IMR-90 (cell line): Measurements from ENCODE around the gene CNGA1. TPM values are rescaled to one million over a fixed set of nuclear protein-coding genes. Genes with fewer than 3 reads are reported as not detected.

ENCODE experiments used
- ATAC-seq: fragments of 200-7000 bp; cut with Tn5 transposase; 2 replicates; pipeline ENCODE4 v1.9.1; 2020; ENCODE audit warnings: low read depth, mild to moderate bottlenecking, moderate library complexity
- BruUV-seq: library from RNA; stranded (reverse); fragments of 400-500 nt; replicated peaks from 2 replicates; lab custom pipeline; 2021; lab: Mats Ljungman, UMichigan
- CTCF ChIA-PET: fragments of 300-600 bp; formaldehyde crosslinking; extraction: SDS; loops from one replicate; lab custom pipeline; 2021; ENCODE audit warnings: antibody characterized with exemption; lab: Yijun Ruan, JAX
- POLR2A ChIA-PET: fragments of 300-600 bp; sonication (Branson Sonifier 250); formaldehyde crosslinking; loops from one replicate; lab custom pipeline; 2022; ENCODE audit warnings: antibody characterized with exemption; ENCODE audit not compliant: unreplicated experiment; lab: Charles Lee
- DNase-seq: peaks from one replicate; pipeline ENCODE4 v3.0.0; 2013
- H2AFZ ChIP-seq: replicated peaks from 2 replicates; pipeline ENCODE3; 2013; ENCODE audit warnings: low read length, mild to moderate bottlenecking; ENCODE audit not compliant: poor library complexity
- H2AK5ac ChIP-seq: 2 replicates; pipeline ENCODE4 v1.6.1; 2013; ENCODE audit warnings: low read depth, low read length, inconsistent platforms
- H2AK9ac ChIP-seq: replicated peaks from 2 replicates; pipeline ENCODE3; 2013; ENCODE audit warnings: mild to moderate bottlenecking, low read depth, low read length, moderate library complexity; ENCODE audit not compliant: poor library complexity
- H2BK120ac ChIP-seq: 2 replicates; pipeline ENCODE4 v1.6.1; 2013; ENCODE audit warnings: low read depth, low read length, inconsistent platforms
- H2BK15ac ChIP-seq: 3 replicates; pipeline ENCODE4 v1.6.1; 2013; ENCODE audit warnings: low read depth, low read length, inconsistent platforms
- H2BK20ac ChIP-seq: 2 replicates; pipeline ENCODE4 v1.6.1; 2013; ENCODE audit warnings: low read depth, mild to moderate bottlenecking, inconsistent platforms, low read length, moderate library complexity
- H2BK5ac ChIP-seq: 2 replicates; pipeline ENCODE4 v1.6.1; 2013; ENCODE audit warnings: mild to moderate bottlenecking, low read depth, low read length, inconsistent platforms; ENCODE audit not compliant: poor library complexity, severe bottlenecking
- H3K14ac ChIP-seq: replicated peaks from 2 replicates; pipeline ENCODE4 v1.6.1; 2013; ENCODE audit warnings: low read depth, low read length, inconsistent platforms
- H3K18ac ChIP-seq: 2 replicates; pipeline ENCODE4 v1.6.1; 2013; ENCODE audit warnings: low read depth, low read length, control low read depth
- H3K23ac ChIP-seq: 2 replicates; pipeline ENCODE4 v1.6.1; 2013; ENCODE audit warnings: low read depth, low read length, inconsistent platforms
- H3K27ac ChIP-seq: 2 replicates; pipeline ENCODE4 v1.5.1; 2013; ENCODE audit warnings: mild to moderate bottlenecking, control low read depth, low read length; ENCODE audit not compliant: insufficient read depth
- H3K27me3 ChIP-seq: 2 replicates; pipeline ENCODE4 v1.6.1; 2013; ENCODE audit warnings: low read length; ENCODE audit not compliant: control insufficient read depth, insufficient read depth
- H3K36me3 ChIP-seq: 2 replicates; pipeline ENCODE4 v1.6.1; 2013; ENCODE audit warnings: low read length, mixed read lengths; ENCODE audit not compliant: control insufficient read depth, insufficient read depth
- H3K4ac ChIP-seq: 2 replicates; pipeline ENCODE4 v1.6.1; 2013; ENCODE audit warnings: low read depth, low read length, inconsistent platforms
- H3K4me1 ChIP-seq: 2 replicates; pipeline ENCODE4 v1.6.1; 2013; ENCODE audit warnings: low read length, mixed read lengths; ENCODE audit not compliant: control insufficient read depth, insufficient read depth
- H3K4me2 ChIP-seq: 2 replicates; pipeline ENCODE4 v1.6.1; 2013; ENCODE audit warnings: low read depth, mild to moderate bottlenecking, control low read depth, low read length, moderate library complexity
- H3K4me3 ChIP-seq: 2 replicates; pipeline ENCODE4 v1.5.1; 2013; ENCODE audit warnings: low read depth, mild to moderate bottlenecking, control low read depth, low read length, moderate library complexity; ENCODE audit not compliant: insufficient read depth
- H3K56ac ChIP-seq: 2 replicates; pipeline ENCODE4 v1.6.1; 2013; ENCODE audit warnings: low read length, inconsistent platforms; ENCODE audit not compliant: insufficient read depth; ENCODE audit errors: extremely low read depth
- H3K79me1 ChIP-seq, 2 experiments: 2 replicates each; pipeline ENCODE4 v1.6.1; 2013; ENCODE audit warnings: low read length in 2 of 2, inconsistent platforms in 1 of 2, low read depth in 1 of 2
- H3K9ac ChIP-seq: 2 replicates; pipeline ENCODE4 v1.6.1; 2013; ENCODE audit warnings: low read depth, low read length, control low read depth
- H3K9me1 ChIP-seq: 2 replicates; pipeline ENCODE4 v1.6.1; 2013; ENCODE audit warnings: low read length, inconsistent platforms; ENCODE audit not compliant: insufficient read depth
- H3K9me3 ChIP-seq: 2 replicates; pipeline ENCODE4 v1.6.1; 2013; ENCODE audit warnings: low read length; ENCODE audit not compliant: control insufficient read depth, insufficient read depth
- H4K20me1 ChIP-seq: 2 replicates; pipeline ENCODE4 v1.6.1; 2013; ENCODE audit warnings: low read length, inconsistent platforms; ENCODE audit not compliant: insufficient read depth
- H4K5ac ChIP-seq: 2 replicates; pipeline ENCODE4 v1.6.1; 2013; ENCODE audit warnings: mild to moderate bottlenecking, low read depth, low read length, control low read depth
- H4K8ac ChIP-seq, 2 experiments: 2 replicates each; pipeline ENCODE4 v1.6.1; 2013; ENCODE audit warnings: low read depth in 2 of 2, low read length in 2 of 2, control low read depth in 1 of 2, inconsistent platforms in 1 of 2
- H4K91ac ChIP-seq: 2 replicates; pipeline ENCODE4 v1.6.1; 2013; ENCODE audit warnings: low read depth, low read length, inconsistent platforms; ENCODE audit not compliant: insufficient read depth
- BHLHE40 ChIP-seq: fragments of 150-350 bp; IDR thresholded peaks from 2 replicates; pipeline ENCODE4 v1.6.1; 2016; ENCODE audit warnings: mild to moderate bottlenecking, low read depth, low read length
- CEBPB ChIP-seq: IDR thresholded peaks from 2 replicates; pipeline ENCODE4 v1.6.1; 2012; ENCODE audit warnings: low read depth, low read length, improper control_type of control experiment
- CHD1 ChIP-seq: IDR thresholded peaks from 2 replicates; pipeline ENCODE4 v1.6.1; 2012; ENCODE audit warnings: low read depth, low read length, improper control_type of control experiment
- FOS ChIP-seq: fragments of 150-350 bp; IDR thresholded peaks from 2 replicates; pipeline ENCODE4 v1.6.1; 2016; ENCODE audit warnings: low read depth, low read length
- MAFK ChIP-seq: IDR thresholded peaks from 2 replicates; pipeline ENCODE4 v1.6.1; 2012; ENCODE audit warnings: low read depth, low read length, improper control_type of control experiment
- MAZ ChIP-seq: IDR thresholded peaks from 2 replicates; pipeline ENCODE4 v1.6.1; 2012; ENCODE audit warnings: low read depth, mild to moderate bottlenecking, low read length, improper control_type of control experiment, moderate library complexity, borderline replicate concordance
- MXI1 ChIP-seq: IDR thresholded peaks from 2 replicates; pipeline ENCODE4 v1.6.1; 2012; ENCODE audit warnings: low read depth, mild to moderate bottlenecking, low read length, moderate library complexity, borderline replicate concordance
- NFE2L2 ChIP-seq: fragments of 150-350 bp; IDR thresholded peaks from 2 replicates; pipeline ENCODE4 v1.6.1; 2016; ENCODE audit warnings: low read depth, mild to moderate bottlenecking, low read length
- POLR2A ChIP-seq: IDR thresholded peaks from 2 replicates; pipeline ENCODE4 v1.6.1; 2012; ENCODE audit warnings: mild to moderate bottlenecking, low read depth, low read length
- RAD21 ChIP-seq: IDR thresholded peaks from 2 replicates; pipeline ENCODE4 v1.6.1; 2012; ENCODE audit warnings: low read length, improper control_type of control experiment
- RCOR1 ChIP-seq: IDR thresholded peaks from 2 replicates; pipeline ENCODE4 v1.6.1; 2012; ENCODE audit warnings: mild to moderate bottlenecking, low read length, improper control_type of control experiment; ENCODE audit not compliant: insufficient replicate concordance
- RFX5 ChIP-seq: IDR thresholded peaks from 2 replicates; pipeline ENCODE4 v1.8.0; 2012; ENCODE audit warnings: low read depth, mild to moderate bottlenecking, low read length, moderate library complexity
- SMC3 ChIP-seq: fragments of 150-350 bp; IDR thresholded peaks from 2 replicates; pipeline ENCODE4 v1.6.1; 2016; ENCODE audit warnings: low read depth, mild to moderate bottlenecking, antibody characterized with exemption, low read length, moderate library complexity
- WGBS, 2 experiments: methylation state at CpG; one replicate each; pipeline versions ENCODE4 v1.1.5 to v1.1.7; 2013; ENCODE audit warnings: missing lambda C conversion rate in 2 of 2; ENCODE audit not compliant: insufficient read length in 1 of 2; ENCODE audit errors: extremely low coverage in 2 of 2; 5-methylcytosine and 5-hydroxymethylcytosine counted together
- dilution Hi-C: fragments of 300-500 bp; cut with HindIII; formaldehyde crosslinking; loops from one replicate; pipeline ENCODE4 v1.14.3; 2018; ENCODE audit warnings: low sequenced_read_pairs; ENCODE audit not compliant: unreplicated experiment
- in situ Hi-C: fragments of 300-500 bp; cut with MboI; formaldehyde crosslinking; loops from 3 replicates; pipeline ENCODE4 v1.14.3; 2019; ENCODE audit warnings: low sequenced_read_pairs, inconsistent platforms, mixed read lengths
- intact Hi-C: fragments of 100-400 bp; cut with micrococcal nuclease; formaldehyde crosslinking; loops from 2 replicates; pipeline ENCODE4 v1.10.0; 2022
- polyA plus RNA-seq, 3 experiments: library from polyadenylated mRNA; depleted of rRNA; stranded (reverse); fragments of >200 nt; gene quantifications; 2 replicates each; pipeline ENCODE4 v1.2.3, GENCODE V29; 2012; ENCODE audit warnings: low replicate concordance in 1 of 3
- total RNA-seq: library from RNA; depleted of rRNA; stranded (reverse); fragments of >200 nt; gene quantifications from 2 replicates; pipeline ENCODE4 v1.2.3, GENCODE V29; 2012
- TF ChIP-seq, protein P1 (sequence below): conservative IDR thresholded peaks from 2 replicates; pipeline ENCODE4 v1.5.1; 2012; ENCODE audit warnings: mild to moderate bottlenecking, low read depth, low read length, improper control_type of control experiment
- TF ChIP-seq, protein P2 (sequence below): fragments of 150-350 bp; IDR thresholded peaks from 2 replicates; pipeline ENCODE4 v1.6.1; 2016; ENCODE audit warnings: low read depth, mild to moderate bottlenecking, low read length, moderate library complexity, borderline replicate concordance
- TF ChIP-seq, protein P3 (sequence below): fragments of 150-350 bp; IDR thresholded peaks from 2 replicates; pipeline ENCODE4 v1.6.1; 2017; ENCODE audit warnings: mild to moderate bottlenecking, antibody characterized with exemption, low read length, low read depth

CNGA1 gene
- total and polyA plus RNA-seq, 2 of the 4 experiments (the other 2 are of a cell fraction), result not detected

DNA sequence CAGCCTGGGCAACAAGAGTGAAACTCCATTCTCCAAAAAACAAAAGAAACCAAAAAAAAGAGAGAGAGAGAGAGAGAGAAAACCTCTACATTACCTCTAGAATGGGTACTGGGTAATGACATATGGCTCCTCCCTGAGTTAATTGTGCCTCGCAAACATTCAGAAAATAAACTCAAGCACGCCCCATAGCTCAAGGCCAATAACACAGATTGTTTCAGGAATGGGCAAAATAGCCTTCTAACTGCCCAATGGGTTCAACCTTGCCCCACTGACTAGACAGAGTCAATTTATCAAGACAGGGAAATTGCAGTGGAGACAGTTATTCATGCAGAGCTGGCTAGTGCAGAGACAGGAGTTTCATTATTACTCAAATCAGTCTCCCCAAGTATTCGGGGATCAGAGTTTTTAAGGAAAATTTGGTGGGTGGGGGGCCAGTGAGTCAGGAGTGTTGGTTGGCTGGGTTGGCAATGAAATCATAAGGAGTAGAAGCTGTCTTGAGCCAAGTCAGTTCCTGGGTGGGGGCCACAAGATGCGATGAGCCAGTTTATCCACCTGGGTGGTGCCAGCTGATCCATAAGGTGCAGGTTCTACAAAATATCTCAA is 25.2 kb upstream of the CNGA1 start:
- H3K18ac ChIP-seq, result no peak overlapping the region
- intact Hi-C loops, result no loop called here
- no peaks in the 10 kb centered on the region for H3K79me1 ChIP-seq
- no peak overlapping the region for H2BK5ac ChIP-seq
- H3K9ac ChIP-seq, result no peak overlapping the region
- H2BK20ac ChIP-seq, result no peak overlapping the region
- no peak overlapping the region for H2AK5ac ChIP-seq
- no peak overlapping the region for H3K14ac ChIP-seq
- ATAC-seq (no peak), DNase-seq (no peak)
- ChIA-PET POLR2A (no interaction called here), CTCF (interaction anchor here (0.7 to 1.4 kb wide), 2 partner anchors 9 to 17 kb away, joined by 3 read pairs; no protein-coding TSS in a partner anchor)
- H3K4me2 ChIP-seq, result no peak overlapping the region
- no peak overlapping the region for H3K4me3 ChIP-seq
- no peak overlapping the region for H3K27ac ChIP-seq
- H3K9me3 ChIP-seq, result no peaks in the 10 kb centered on the region
- no peak overlapping the region for H2AFZ ChIP-seq
- H2BK15ac ChIP-seq, result no peak overlapping the region
- no peaks in the 10 kb centered on the region for H3K36me3 ChIP-seq
- H3K9me1 ChIP-seq, result no peaks in the 10 kb centered on the region
- no peaks in the 10 kb centered on the region for H4K20me1 ChIP-seq
- in situ Hi-C loops, result no loop called here
- no CpG with 5 or more reads among the region's 4 CpGs for WGBS, 2 experiments
- no peak overlapping the region for H4K5ac ChIP-seq
- no peak overlapping the region for H3K56ac ChIP-seq
- H4K91ac ChIP-seq, result no peak overlapping the region
- TF ChIP-seq FOS (no peak), RAD21 (no peak), CEBPB (no peak), RFX5 (no peak), MAFK (no peak), POLR2A (no peak), NFE2L2 (no peak), CHD1 (no peak), RCOR1 (no peak), MXI1 (no peak), MAZ (no peak), SMC3 (no peak), BHLHE40 (no peak)
- TF ChIP-seq, protein P1, sequence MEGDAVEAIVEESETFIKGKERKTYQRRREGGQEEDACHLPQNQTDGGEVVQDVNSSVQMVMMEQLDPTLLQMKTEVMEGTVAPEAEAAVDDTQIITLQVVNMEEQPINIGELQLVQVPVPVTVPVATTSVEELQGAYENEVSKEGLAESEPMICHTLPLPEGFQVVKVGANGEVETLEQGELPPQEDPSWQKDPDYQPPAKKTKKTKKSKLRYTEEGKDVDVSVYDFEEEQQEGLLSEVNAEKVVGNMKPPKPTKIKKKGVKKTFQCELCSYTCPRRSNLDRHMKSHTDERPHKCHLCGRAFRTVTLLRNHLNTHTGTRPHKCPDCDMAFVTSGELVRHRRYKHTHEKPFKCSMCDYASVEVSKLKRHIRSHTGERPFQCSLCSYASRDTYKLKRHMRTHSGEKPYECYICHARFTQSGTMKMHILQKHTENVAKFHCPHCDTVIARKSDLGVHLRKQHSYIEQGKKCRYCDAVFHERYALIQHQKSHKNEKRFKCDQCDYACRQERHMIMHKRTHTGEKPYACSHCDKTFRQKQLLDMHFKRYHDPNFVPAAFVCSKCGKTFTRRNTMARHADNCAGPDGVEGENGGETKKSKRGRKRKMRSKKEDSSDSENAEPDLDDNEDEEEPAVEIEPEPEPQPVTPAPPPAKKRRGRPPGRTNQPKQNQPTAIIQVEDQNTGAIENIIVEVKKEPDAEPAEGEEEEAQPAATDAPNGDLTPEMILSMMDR, result no peak
- TF ChIP-seq, protein P2, sequence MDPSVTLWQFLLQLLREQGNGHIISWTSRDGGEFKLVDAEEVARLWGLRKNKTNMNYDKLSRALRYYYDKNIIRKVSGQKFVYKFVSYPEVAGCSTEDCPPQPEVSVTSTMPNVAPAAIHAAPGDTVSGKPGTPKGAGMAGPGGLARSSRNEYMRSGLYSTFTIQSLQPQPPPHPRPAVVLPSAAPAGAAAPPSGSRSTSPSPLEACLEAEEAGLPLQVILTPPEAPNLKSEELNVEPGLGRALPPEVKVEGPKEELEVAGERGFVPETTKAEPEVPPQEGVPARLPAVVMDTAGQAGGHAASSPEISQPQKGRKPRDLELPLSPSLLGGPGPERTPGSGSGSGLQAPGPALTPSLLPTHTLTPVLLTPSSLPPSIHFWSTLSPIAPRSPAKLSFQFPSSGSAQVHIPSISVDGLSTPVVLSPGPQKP, result no peak
- TF ChIP-seq, protein P3, sequence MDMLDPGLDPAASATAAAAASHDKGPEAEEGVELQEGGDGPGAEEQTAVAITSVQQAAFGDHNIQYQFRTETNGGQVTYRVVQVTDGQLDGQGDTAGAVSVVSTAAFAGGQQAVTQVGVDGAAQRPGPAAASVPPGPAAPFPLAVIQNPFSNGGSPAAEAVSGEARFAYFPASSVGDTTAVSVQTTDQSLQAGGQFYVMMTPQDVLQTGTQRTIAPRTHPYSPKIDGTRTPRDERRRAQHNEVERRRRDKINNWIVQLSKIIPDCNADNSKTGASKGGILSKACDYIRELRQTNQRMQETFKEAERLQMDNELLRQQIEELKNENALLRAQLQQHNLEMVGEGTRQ, result no peak
- no peaks in the 10 kb centered on the region for H3K4me1 ChIP-seq
- no peaks in the 10 kb centered on the region; the same call in 1 of the 2 replicates for H3K27me3 ChIP-seq
- no peak overlapping the region for H3K4ac ChIP-seq
- dilution Hi-C loops, result no loop called here
- no peak overlapping the region for H4K8ac ChIP-seq
- H2BK120ac ChIP-seq, result no peak overlapping the region
- no TSS peak for BruUV-seq
- no peak overlapping the region for H3K23ac ChIP-seq
- H2AK9ac ChIP-seq, result no peak overlapping the region
